ENCODE measurements around the gene SPATA16. TPM values are rescaled to one million over a fixed set of nuclear protein-coding genes. Genes with fewer than 3 reads are reported as not detected.

Gene SPATA16
- polyA plus RNA-seq, 1 donor from 2014 or later: not detected

DNA sequence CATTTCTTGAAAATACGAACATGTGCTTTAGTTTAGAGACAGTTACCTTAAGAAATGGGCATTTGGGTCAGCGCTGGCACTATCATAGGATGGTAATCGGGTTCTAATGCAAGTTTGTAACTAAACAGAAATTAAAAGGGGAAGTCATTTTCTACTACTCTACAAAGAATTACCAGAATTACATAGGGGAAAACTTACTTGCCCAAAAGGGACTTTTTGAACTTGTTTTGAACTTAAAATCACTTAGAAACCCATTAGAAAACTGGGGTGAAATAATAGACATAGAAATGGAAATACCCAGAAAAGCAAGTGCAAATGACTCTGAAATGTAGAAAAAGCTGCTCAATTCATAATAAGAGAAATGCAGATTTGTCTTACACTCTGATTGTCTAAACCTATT lies 44.9 kb downstream of the SPATA16 start:
- Mint-ChIP-seq H3K9me3 (peaks cover under 1 to 7% (median 2%) of the 10 kb centered on the region in 3 donors), H3K4me1 (no peaks in the 10 kb centered on the region), H3K27ac (no peak overlapping the region), H3K4me3 (no peak overlapping the region), H3K36me3 (no peaks in the 10 kb centered on the region), H3K27me3 (no peaks in the 10 kb centered on the region)

DNA sequence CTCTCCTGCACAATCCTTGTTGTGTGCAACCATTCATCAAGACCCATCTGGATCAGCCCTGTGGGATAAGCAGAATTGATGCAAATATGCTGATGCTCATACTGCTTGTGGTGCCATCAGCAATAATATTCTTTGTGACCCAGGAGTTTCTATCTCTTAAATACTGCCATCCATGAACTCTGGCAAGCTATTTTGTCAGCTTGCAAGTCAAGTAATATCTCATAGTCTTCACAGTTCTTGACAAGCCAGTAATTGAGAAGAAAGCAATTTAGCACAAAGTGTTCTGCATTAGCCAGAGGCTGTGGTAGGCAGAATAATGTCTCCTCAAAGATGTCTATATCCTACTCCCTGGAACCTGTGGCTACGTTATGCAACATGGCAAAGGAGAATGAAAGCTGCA lies 49.0 kb downstream of the SPATA16 start:
- Mint-ChIP-seq H3K36me3 (no peaks in the 10 kb centered on the region), H3K9me3 (peaks cover 1 to 8% (median 4%) of the 10 kb centered on the region in 3 donors), H3K4me3 (no peak overlapping the region), H3K27me3 (no peaks in the 10 kb centered on the region), H3K27ac (no peak overlapping the region), H3K4me1 (no peaks in the 10 kb centered on the region)

DNA sequence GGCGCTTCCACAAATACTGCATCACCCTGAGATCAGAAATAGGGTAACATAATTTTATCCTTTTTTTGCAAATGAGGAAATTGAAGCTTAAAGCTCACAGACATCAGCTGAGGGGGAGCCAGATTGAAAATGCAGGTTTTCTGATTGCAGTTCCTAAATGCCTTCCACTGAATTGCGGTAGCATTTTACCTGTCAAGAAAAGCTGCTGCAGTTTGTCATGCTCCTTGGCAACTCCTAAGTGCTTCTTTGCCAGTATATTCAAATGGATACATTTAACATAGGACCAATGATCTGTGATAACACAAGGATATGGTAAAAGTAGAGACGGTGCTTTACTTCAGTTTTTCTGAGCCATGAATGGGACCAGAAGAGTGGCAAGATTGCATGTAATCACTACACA lies 50.5 kb downstream of the SPATA16 start:
- Mint-ChIP-seq H3K4me1 (no peaks in the 10 kb centered on the region), H3K27me3 (no peaks in the 10 kb centered on the region), H3K36me3 (no peaks in the 10 kb centered on the region), H3K4me3 (no peak overlapping the region), H3K9me3 (peaks cover 1 to 16% (median 4%) of the 10 kb centered on the region in 3 donors), H3K27ac (no peak overlapping the region)

- H3K9me3 Mint-ChIP-seq: peaks cover 6 to 21% (median 8%) of the 10 kb centered on the region in 3 donors
- H3K4me3 Mint-ChIP-seq: no peak overlapping the region
- H3K27ac Mint-ChIP-seq: no peak overlapping the region
- no peaks in the 10 kb centered on the region for H3K36me3 Mint-ChIP-seq
- no peaks in the 10 kb centered on the region for H3K27me3 Mint-ChIP-seq
- no peaks in the 10 kb centered on the region for H3K4me1 Mint-ChIP-seq
Observed at GRCh38 chr3:173089283-173089682, 51.8 kb downstream of the SPATA16 start.

DNA sequence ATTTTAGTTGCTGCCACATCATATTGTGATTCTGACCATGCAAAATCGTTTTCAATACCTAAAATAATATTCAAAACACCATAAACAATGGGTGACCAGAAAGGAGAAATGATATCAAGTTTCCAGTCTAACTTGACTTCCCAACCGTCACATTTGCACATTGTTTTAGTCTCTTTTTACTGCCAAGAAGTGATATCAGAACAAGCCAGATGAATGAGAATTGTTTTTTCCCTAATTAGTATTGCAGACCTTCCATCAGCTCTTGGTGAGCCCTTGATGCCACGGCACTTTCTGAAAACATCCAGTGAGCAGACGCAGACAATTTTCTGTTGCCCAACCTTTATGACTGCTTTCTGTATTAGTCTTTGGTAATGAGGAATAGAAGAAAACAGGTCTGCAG lies 62.5 kb downstream of the SPATA16 start:
- Mint-ChIP-seq H3K9me3 (peaks cover 4 to 8% (median 6%) of the 10 kb centered on the region in 3 donors), H3K27ac (no peak overlapping the region), H3K4me3 (no peak overlapping the region)

GRCh38 chr3:173066044-173067004 lies 74.7 kb downstream of the SPATA16 start:
- H3K27me3 Mint-ChIP-seq: no peaks in the 10 kb centered on the region
- H3K9me3 Mint-ChIP-seq: peaks cover 5 to 9% (median 6%) of the 10 kb centered on the region in 3 donors
- H3K4me1 Mint-ChIP-seq: peaks cover 0 to 1% (median 0%) of the 10 kb centered on the region in 3 donors
- no peak overlapping the region for H3K4me3 Mint-ChIP-seq
- H3K36me3 Mint-ChIP-seq: no peaks in the 10 kb centered on the region
- H3K27ac Mint-ChIP-seq: no peak overlapping the region

More for the DNA sequence above, 62.5 kb downstream of the SPATA16 start:
- Mint-ChIP-seq H3K36me3 (no peaks in the 10 kb centered on the region), H3K27me3 (no peaks in the 10 kb centered on the region), H3K4me1 (no peaks in the 10 kb centered on the region)

DNA sequence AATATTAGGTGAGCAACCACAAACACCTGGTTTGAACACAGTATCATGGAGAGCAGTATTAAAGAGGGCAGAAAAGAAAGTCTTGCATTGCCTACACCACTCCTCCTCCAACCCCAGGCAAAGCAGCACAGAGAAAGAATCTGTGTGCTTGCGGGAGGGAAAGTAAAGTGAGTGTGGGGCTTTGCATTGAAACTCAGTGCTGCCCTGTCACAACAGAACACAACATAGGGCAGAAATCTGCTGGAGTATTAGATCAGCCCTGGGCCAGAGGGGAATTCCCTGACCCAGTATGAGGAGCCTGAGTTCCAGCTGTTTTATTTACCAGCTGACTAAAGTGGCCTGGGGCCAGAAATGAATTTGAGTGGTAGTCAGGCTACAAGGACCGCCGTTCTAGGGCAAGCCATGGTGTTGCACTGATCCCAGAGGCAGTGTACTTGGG lies 75.5 kb downstream of the SPATA16 start:
- H3K36me3 Mint-ChIP-seq: no peaks in the 10 kb centered on the region
- no peak overlapping the region for H3K4me3 Mint-ChIP-seq
- peaks cover 0 to 1% (median 0%) of the 10 kb centered on the region in 3 donors for H3K4me1 Mint-ChIP-seq
- peaks cover 0 to 9% (median 4%) of the 10 kb centered on the region in 3 donors for H3K9me3 Mint-ChIP-seq
- H3K27ac Mint-ChIP-seq: no peak overlapping the region
- H3K27me3 Mint-ChIP-seq: no peaks in the 10 kb centered on the region

GRCh38 chr3:173064631-173065030 lies 76.4 kb downstream of the SPATA16 start:
- no peak overlapping the region for H3K27ac Mint-ChIP-seq

DNA sequence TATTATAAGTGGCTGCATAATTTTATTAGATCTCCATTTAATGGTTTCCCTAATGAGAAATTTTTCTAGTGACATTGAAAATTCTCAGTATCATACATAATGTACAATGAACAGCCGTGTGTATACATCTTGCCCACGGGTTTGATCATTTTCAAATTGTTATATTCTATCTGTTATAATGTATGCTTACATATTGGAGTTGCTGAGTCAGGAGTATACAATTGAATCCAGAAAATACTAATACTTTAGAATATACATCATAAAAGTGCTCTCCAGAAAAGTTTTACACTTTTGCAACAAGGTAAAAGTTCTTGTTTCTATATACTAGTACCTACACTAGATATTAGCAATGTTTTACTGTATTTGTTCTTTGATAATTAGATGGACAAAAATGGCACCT lies 82.8 kb downstream of the SPATA16 start:
- no peaks in the 10 kb centered on the region for H3K36me3 Mint-ChIP-seq
- H3K9me3 Mint-ChIP-seq: peaks cover 0 to 4% (median 1%) of the 10 kb centered on the region in 3 donors
- H3K4me1 Mint-ChIP-seq: peaks cover 0 to 3% (median 0%) of the 10 kb centered on the region in 3 donors
- no peak overlapping the region for H3K27ac Mint-ChIP-seq
- no peaks in the 10 kb centered on the region for H3K27me3 Mint-ChIP-seq
- H3K4me3 Mint-ChIP-seq: no peak overlapping the region

More at GRCh38 chr3:173064631-173065030, 76.4 kb downstream of the SPATA16 start:
- Mint-ChIP-seq H3K27me3 (no peaks in the 10 kb centered on the region), H3K36me3 (no peaks in the 10 kb centered on the region), H3K4me3 (no peak overlapping the region), H3K4me1 (peaks cover 0 to 1% (median 0%) of the 10 kb centered on the region in 3 donors), H3K9me3 (peaks cover 0 to 9% (median 4%) of the 10 kb centered on the region in 3 donors)

GRCh38 chr3:173055228-173055933 lies 85.7 kb downstream of the SPATA16 start:
- Mint-ChIP-seq H3K27me3 (peaks cover 1% of the 10 kb centered on the region), H3K27ac (no peak overlapping the region), H3K9me3 (peaks cover 0 to 4% (median 1%) of the 10 kb centered on the region in 3 donors), H3K4me3 (no peak overlapping the region), H3K4me1 (peaks cover 0 to 3% (median 0%) of the 10 kb centered on the region in 3 donors), H3K36me3 (no peaks in the 10 kb centered on the region)

- Mint-ChIP-seq H3K27ac (no peak overlapping the region), H3K4me1 (no peaks in the 10 kb centered on the region), H3K4me3 (no peak overlapping the region), H3K27me3 (peaks cover 1% of the 10 kb centered on the region), H3K9me3 (peaks cover 0 to 4% (median under 1%) of the 10 kb centered on the region in 3 donors), H3K36me3 (no peaks in the 10 kb centered on the region)
Observed at GRCh38 chr3:173049360-173049759, 91.7 kb downstream of the SPATA16 start.

- H3K27me3 Mint-ChIP-seq: no peaks in the 10 kb centered on the region
- no peaks in the 10 kb centered on the region for H3K4me1 Mint-ChIP-seq
- peaks cover 0 to 6% (median 2%) of the 10 kb centered on the region in 3 donors for H3K9me3 Mint-ChIP-seq
- no peak overlapping the region for H3K4me3 Mint-ChIP-seq
- H3K27ac Mint-ChIP-seq: no peak overlapping the region
- H3K36me3 Mint-ChIP-seq: no peaks in the 10 kb centered on the region
Observed at GRCh38 chr3:173045770-173046382, 95.2 kb downstream of the SPATA16 start.

- no peaks in the 10 kb centered on the region for H3K36me3 Mint-ChIP-seq
- no peaks in the 10 kb centered on the region for H3K27me3 Mint-ChIP-seq
- no peak overlapping the region for H3K4me3 Mint-ChIP-seq
- no peak overlapping the region for H3K27ac Mint-ChIP-seq
- peaks cover 0 to 6% (median 2%) of the 10 kb centered on the region in 3 donors for H3K9me3 Mint-ChIP-seq
- no peaks in the 10 kb centered on the region for H3K4me1 Mint-ChIP-seq
Observed at GRCh38 chr3:173044998-173045397, 96.0 kb downstream of the SPATA16 start.

GRCh38 chr3:173043757-173044156 lies 97.3 kb downstream of the SPATA16 start:
- Mint-ChIP-seq H3K27ac (no peak overlapping the region), H3K36me3 (no peaks in the 10 kb centered on the region), H3K4me3 (no peak overlapping the region), H3K27me3 (no peaks in the 10 kb centered on the region), H3K4me1 (no peaks in the 10 kb centered on the region), H3K9me3 (peaks cover 0 to 6% (median 2%) of the 10 kb centered on the region in 3 donors)

GRCh38 chr3:173038484-173038871 lies 102.6 kb downstream of the SPATA16 start:
- peaks cover 0 to 4% (median 2%) of the 10 kb centered on the region in 3 donors for H3K9me3 Mint-ChIP-seq
- no peaks in the 10 kb centered on the region for H3K27me3 Mint-ChIP-seq
- no peaks in the 10 kb centered on the region for H3K36me3 Mint-ChIP-seq
- no peak overlapping the region for H3K27ac Mint-ChIP-seq
- no peak overlapping the region for H3K4me3 Mint-ChIP-seq
- no peaks in the 10 kb centered on the region for H3K4me1 Mint-ChIP-seq
